Activated CD4-positive, alpha-beta T cell treated with anti-CD3 and anti-CD28 coated beads, Interleukin-2, amount 50 U/mL, for 48 hours (primary cell): ENCODE results near the gene ABHD12B.
A peak's percentile ranks its signal among the peaks of the same experiment; 100 is the strongest.
"Not testable (repeated sequence)": the region's sequence is repeated elsewhere in the genome, so short reads cannot be mapped to it uniquely, and the experiment has no call there.

ENCODE experiments used
- DNase-seq, 2 experiments: peaks; one replicate each; pipeline ENCODE4 v3.0.0-alpha.2; 2020

Gene ABHD12B

DNA sequence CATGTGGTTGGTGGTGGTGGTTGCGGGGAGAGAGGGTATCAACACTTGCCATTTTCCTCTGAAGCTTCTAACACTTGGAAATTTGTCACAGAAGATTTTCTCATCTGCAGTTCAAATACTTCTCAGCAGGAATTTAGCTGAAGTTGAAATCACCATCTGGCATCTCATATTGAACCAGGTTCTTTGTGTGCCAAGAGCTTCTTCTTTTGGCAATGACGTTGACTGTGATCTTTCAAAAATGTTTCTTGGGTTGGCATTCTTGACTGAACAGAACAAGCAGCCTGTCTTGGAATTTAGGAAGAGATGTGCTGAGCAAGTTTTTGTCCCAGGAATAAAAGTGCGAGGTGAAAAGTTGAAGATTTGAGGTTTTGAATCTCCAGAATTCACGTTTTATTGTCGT is 32.2 kb upstream of the ABHD12B start:
- DNase-seq = no peak

DNA sequence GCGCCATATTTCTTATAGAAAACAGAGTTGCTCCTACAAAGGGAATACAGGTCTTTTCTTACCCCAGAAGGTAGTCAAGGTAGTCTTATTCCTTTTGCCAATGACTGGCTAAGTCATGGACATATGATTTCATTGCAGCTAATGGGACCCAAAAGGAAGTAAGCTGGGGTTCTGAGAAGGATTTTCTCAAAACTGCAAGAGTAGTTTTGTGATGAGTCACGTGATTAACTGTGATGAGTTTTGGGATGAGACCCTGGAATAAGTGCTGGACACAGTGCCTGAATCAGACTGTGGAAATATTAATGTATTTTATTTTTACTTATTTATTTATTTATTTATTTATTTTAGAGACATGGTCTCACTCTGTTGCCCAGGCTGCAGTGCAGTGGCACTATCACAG is 27.5 kb upstream of the ABHD12B start:
- no peak for DNase-seq

DNA sequence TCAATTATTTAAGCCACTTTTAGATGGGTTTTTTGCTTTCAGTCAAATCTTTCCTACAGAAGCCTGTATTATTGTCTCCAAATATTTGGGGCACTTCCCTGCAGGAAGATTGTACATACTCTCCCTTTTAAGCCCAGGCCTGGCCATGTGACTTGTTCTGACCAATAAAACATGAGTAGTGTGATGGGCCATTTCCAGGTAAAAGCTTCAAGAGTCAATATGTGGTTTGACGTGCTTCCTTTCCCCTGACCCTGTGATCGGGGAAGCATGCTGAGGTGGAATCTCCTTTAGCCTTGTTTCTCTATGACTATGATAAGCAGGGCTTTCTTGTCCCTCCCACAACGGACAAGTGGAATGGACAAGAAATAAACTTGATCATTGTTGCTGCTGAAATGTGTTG is 26.7 kb upstream of the ABHD12B start:
- DNase-seq = no peak

DNA sequence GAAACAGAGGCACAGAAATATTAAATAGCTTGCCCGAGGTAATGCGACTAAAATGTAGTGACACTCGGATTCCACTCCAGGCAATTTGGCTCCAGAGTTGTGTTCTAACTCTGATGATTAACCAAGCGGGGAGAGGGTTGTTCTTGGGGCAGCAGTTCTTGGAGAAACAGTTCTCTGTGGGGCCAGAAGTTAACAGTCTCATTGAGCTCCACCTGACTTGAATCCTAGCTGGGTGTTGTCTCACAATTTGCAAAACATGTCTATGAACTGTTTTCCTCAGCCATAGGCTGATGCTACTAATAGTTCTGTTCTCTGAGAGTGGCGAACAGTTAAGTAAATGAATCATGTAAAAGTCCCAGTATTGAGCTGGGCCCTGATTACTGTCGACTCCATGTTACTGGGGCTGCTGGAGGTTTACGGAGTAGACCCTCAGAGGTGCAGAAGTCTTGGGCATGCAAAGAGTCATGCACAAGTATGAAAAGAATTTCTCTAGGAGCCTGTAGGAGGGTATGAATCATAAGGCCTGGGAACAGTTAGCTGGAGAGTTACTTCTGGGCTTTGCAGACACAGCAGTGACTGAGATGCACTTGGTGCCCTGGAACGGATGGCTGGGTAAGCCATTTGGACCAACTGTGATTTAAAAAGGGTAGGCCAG is 25.5 kb upstream of the ABHD12B start:
- no peak for DNase-seq

DNA sequence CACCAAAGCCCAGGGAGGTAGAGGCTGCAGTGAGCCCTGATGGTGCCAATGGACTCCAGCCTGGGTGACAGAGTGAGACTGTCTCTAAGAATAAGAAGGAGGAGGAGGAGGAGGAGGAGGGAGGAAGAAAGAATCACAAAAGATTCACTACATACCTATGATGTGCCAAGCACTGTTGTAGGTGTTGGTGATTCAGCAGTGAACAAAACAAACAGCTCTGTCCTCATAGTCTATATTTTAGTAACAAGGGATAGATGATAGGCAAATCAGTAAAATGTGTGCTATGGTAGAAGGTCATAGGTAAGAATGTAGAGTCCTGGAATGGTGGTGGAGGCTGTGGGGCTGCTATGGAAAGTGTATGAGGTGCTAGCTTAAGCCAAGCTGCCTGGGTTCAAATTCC is 18.0 kb upstream of the ABHD12B start:
- DNase-seq = no peak

DNA sequence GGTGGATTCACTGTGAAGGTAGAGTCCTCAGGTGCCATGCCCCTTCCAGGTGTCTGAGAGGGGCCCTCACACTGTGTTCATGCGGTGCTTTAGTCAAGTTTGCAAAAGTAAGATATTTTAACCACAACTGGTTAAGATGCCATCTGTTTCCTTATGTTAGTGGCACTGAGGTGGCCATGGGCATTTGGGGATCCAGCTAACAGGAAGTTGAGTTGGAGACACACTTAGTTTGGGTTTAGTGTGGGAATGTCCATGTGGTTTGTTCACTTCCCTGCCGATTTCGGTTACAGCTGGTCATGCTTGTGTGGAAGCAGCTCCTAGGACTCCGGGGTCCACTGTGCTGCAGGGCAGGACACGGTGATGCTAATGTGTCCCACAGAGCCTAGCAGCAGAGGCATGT is 17.3 kb upstream of the ABHD12B start:
- no peak for DNase-seq

DNA sequence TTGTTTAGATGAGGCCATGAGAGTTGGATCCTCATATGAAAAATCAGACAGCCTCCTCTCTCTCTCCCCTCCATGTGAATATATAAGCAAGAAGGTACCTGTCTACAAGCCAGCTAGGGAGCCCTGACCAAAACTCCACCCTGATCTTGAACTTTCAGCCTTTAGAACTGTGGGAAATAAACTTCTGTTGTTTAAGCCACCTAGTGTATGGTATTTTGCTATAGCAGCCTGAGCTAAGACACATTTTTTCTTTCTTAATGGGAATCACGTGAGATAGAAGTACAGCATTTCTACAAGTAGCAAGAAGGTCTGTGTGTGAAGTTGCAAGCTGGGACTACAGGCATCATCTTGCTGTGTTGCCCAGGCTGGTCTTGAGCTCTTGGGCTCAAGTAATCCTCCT is 16.3 kb upstream of the ABHD12B start:
- DNase-seq = no peak

DNA sequence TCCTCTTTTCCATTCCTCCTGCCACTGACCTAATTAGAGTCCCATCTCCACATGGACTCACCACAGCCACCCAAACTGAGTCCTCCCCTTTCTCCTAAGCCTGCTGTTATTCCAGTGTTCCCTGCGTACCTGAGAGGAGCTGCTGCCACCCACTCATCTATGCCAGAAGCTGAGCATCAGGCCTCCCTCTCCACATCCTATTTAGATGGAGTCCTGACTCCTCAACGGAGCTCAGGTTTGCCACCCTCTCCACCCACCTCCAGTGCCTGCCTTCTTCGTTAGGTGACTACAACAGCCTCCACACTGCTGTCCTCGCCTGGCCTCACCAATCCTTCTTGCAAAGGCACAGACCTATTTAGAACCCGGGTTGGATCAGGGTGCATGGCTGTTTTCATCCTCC is 15.2 kb upstream of the ABHD12B start:
- DNase-seq = no peak

DNA sequence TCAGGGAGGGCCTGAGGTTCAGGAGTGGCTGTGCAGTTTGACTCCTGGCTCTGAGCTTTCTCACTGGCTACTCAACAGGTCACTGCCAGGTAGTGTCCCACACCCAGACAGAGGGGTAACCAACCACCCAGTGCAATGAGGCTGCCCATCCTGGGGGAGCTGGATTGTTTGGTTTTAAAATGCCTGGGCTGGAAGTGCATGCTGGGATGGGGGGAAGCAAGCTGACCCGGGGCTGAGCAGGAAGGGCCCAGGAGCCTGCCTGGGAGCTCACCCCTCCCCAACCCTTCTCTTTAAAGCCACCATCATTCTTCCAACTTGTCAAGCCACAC is 12.6 kb upstream of the ABHD12B start:
- DNase-seq = no peak

DNA sequence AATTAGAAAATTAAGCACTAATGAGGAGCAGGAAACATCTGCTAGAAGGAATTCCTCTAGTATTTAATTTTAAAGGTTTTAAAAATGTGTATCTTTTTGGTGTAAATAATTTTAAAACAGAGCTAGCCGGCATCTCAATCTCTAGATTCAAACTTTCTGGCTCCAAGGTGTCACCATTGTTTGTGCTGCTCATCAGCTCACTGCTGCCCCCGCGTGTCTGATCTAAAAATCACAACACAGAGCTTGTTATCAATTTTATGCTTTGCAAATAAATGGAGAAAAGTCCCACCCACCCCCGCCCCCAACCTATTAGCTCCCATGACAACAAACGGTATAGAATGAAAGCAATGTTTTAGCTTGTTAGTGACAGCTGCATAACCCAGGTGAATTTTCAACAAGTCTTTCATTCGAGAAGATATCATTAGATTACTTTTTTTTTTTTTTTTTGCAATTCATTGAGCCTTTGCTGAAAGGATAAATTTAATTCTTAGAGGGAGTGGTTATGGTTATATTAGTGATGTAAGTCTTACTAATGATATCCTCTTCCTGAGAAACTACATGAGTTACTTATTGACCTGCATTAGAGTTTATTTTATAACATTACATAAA is 11.3 kb upstream of the ABHD12B start:
- peak; percentile 94 to 95 for DNase-seq

DNA sequence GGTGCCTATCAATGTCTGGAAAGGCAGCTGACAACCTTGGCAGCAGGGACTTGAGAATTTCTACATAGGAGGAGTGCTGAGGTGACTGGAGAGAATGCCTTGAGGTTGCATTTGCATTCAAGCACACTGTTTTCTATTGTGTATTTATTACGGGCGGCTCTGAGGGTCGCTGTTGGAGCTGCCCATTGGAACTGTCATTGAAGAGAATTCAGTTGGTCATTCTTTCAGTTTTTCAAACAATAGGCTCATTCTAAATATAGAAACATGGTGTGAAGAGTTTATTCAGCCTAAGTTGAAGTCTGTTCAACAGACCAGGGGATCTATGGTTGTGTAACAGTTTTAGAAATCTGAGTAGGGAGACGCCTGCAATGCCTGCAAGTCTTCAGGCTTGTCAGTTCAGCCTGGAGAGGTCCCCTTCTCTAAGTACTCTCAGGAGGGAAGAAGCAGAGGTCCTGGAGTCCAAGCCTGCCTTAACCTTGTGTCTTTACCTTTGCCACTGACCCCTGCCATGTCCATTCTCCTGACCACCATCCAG is 9.8 kb upstream of the ABHD12B start:
- no peak for DNase-seq

DNA sequence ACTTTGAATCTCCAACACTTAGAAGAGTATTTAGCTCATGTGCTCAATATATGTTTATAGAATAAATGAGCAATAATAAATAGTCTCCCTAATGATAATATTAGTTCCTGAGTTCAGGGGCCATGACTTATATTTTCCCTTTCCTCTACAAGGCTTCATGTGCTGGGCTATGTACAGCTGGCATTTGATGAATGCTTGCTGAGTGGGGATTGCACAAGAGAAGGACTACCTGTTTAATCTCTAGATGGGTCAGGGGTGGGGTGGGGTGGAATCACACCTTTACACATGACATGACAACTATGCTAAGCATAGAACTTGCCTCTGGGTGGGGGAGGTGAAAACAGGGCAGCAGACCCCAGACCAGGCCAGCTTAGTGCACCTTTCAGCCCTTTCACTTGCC is 7.6 kb upstream of the ABHD12B start:
- no peak for DNase-seq

DNA sequence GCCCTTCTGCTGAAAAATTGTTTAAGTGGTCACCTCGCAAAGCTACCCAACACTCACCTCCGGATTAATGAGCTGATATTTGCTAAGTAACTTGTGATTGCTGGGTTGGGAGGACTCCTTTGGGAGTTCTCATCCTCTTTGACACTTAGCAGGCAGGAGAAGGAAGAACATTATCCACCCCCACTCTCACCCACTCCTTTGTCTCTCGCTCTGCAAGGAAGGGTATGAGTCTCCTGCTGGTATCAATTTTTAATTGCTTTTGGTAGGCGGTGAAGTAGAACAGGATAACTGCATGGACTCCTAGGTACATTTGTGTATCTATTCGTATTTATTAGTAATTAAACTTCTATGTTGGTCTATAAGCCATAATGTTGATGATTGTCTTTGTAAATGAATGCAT is 6.9 kb upstream of the ABHD12B start:
- no peak for DNase-seq

DNA sequence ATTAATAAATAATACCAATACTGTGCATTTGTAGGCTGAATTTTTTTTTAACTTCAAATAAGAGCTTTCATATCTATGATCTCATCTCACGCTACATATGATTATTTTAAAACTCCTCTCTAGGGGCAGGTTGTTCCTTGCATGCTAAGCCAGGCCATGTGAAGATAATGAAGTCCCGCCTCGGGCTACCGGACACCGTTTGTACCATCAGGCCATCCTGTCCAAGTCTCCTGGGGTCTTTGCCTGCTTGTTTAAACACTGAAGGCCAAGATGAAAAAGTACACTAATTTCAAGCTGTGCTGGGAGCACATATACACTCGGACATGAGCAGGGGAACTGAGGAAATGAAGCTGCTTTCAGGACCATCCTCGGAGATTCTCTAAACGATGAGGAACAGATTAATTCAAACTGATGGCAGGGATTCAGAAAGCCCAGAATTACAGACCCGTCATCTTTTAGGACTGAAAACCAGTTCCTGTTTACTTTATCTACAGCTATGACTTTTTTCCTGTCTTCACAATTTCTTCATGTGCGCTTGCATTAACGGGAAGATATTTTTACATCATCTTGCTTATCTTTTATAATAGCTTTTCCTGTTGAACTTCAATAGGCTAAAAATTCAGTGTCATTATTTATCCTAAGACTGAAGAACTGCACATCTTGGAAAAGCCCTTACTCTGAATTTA is 6.3 kb upstream of the ABHD12B start:
- DNase-seq = no peak

DNA sequence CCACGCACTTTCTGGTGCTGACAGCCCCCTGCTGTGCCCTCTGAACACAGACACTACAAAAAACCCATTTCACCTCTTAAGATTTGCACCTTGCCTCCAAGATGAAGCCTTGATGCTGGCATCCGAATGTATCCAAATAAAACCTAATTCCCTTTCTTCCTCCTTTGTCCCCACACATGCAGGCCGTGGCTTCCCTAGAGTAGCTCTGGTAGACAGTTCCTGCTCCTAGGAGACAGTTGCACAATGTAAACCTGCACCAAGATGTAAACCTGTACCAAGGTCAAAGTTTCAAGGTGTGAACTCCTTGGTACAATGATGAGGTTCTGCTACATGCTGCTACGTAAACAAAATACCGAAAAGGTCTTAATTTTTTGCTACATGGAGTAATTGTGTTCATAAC is 625 bp upstream of the ABHD12B start:
- DNase-seq = no peak

DNA sequence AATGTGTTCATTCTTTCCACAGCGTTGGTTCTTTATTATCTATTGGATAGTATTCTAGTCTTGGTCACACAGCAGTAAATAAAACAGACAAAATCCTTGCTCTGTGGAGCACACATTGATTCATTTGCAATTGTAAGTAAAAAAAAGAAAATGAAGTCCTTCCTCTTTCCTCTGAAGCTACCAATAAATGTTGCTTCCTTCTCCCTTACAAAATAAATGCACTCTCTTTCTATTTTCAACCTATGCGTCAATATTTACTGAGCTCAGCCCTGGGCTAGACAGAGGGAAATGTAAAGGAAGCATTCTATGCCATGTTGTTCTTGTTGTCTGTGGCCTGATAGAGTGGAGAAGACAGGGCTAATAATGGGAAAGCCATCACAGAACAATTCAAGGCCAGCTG is 2.9 kb downstream of the ABHD12B start:
- DNase-seq = no peak

DNA sequence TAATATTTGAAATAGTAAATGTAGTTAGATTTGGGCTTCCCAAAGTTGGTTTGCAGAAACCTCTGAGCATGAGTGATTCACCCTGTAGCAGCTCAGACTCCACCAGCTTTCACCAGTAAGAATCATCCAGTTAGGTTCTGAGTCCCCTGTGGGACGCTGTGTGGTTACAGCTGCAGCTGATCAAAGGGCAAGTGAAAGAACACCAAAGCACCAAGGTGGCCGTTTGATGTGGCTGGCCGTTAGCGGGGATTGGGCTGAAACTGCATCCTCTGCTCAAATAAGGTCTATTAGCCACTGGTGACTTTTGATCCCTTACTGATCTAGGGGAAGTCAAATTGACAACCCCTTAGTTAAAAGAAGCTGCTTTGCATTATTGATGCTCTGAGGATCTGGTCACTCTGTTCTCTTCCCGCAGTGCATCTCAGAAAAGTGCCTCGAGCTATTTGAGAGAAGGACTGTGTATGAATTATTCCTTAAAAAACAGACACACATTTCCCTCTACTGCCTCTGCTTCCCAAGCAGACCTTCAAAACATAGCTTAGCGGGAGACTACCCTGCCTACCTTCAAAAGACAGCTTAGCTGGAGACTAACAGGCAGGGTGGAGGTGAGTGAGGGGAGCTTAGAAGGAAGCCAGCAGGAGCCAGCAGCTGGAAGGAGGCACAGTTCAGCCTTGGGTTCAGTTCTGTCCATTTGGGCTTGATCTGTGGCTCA is 3.7 kb downstream of the ABHD12B start:
- DNase-seq = peak; percentile 64 to 75

DNA sequence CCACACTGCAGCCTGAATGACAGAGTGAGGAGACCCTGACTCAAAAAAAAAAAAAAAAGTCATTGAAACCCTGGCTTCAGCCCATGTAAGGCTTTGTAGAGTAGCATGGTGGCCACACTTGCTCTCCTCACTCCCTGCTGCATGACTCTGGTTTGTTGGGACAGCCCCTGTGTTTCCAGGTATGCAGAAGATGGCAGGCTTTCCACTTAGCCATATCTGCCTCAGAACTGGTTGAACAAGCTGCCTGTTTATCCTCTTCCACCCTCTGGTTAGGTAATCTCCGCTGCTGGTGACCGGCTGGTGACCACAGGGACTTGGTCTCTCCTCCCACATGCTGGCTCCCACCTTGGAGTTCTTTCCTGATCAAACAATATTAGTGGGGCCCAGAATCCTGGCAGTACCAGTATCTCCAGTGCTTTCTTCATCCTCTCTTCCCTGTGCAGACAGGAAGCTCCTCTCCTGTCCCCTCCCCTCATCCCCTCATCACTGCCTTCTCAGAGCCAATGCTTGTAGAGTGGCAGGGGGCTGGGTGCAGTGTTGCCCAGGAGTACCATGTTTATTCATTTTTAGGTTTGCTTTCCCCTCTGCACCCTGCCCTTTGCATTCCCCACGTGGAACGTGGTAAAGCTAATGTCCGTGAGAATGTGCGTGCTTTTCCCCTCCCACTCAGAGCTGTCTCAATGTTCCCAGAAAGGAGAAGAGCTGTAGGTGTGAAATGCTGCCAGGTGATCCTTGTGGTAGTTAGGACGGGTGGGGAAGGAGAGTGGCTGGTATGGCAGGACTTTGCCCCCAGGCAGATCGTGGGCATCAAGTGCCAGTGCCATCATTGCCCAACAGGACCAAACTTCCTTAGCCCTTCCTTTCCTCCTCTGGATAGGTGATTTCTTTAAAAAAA is 11.3 kb downstream of the ABHD12B start:
- no peak for DNase-seq

DNA sequence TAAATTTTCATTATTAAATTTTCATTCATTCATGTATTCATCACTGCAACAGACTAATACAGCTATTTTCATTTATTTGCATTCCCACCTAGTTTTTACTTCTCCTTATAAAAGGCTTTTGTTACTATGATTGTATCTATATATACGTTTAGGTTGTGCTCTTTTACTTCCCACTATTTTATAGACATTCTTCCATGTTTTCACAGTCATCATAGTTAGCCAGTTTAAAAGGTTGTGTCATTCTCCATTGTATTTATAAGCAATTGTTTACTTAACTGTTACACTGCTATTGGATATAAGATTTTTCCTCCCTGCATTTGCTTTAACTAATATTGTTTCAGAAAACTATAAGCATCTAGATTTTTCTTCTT is 12.0 kb downstream of the ABHD12B start:
- DNase-seq = no peak

DNA sequence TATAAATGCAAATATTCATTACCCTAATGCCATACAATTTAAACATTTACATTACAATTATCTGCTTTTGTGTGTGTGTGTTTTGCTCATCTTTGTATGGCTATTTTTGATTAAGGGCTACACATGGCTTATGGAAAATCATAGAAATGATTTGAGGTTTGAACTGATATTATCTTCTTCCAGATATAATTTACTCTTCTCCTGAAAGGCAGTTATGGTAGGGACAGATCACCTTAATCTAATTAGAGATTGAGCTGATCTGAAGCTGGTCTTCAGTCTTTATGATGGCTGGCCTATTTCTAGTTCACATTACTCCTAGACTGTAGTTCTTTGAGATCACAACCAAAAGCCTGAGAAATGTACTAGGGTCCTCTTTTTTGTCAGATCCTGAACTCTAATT is 15.6 kb downstream of the ABHD12B start:
- no peak for DNase-seq

DNA sequence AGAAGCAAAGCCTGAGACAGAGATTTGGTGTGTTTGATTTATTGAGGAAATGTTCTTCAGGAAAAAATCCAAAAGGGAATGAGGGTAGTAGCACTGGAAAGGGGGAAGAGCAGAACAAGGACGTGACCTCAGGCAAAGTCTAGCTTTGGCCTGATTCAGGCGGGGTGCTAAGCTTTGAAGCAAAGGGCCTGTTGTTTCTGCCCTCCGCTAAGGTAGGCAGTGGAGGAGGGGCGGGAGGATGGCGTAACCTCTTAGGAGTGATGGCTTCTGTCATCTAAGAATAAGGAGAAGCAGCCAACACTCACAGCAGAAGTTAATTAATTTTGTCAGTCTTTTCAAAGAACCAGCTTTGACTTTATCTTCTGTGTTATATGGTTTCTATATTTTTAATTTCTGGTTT is 20.4 kb downstream of the ABHD12B start:
- no peak for DNase-seq

DNA sequence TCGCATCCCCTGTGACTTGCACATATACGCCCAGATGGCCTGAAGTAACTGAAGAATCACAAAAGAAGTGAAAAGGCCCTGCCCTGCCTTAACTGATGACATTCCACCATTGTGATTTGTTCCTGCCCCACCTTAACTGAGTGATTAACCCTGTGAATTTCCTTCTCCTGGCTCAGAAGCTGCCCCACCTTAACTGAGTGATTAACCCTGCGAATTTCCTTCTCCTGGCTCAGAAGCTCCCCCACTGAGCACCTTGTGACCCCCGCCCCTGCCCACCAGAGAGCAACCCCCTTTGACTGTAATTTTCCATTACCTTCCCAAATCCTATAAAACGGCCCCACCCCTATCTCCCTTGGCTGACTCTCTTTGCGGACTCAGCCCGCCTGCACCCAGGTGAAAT is 24.6 kb downstream of the ABHD12B start:
- not testable (repeated sequence) for DNase-seq

DNA sequence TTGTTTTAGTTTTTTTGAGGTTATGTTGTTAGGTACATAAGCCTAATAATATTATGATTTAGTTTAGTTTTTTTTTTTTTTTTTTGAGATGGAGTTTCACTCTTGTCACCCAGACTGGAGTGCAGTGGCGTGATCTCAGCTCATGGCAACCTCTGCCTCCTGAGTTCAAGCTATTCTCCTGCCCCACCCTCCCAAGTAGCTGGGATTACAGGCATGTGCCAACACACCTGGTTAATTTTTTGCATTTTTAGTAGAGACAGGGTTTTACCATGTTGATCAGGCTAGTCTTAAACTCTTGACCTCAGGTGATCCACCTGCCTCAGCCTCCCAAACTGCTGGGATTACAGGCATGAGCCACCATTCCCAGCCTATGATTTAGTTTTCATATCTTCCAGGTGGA is 25.2 kb downstream of the ABHD12B start:
- not testable (repeated sequence) for DNase-seq
